IPS-20b (cell line): ENCODE data around the gene PRDX3.

Experiments used
- H3K27ac ChIP-seq: one replicate; pipeline ENCODE4 v1.5.1; 2013; ENCODE audit warnings: low read length
- H3K27me3 ChIP-seq: 2 replicates; pipeline ENCODE4 v1.6.1; 2013; ENCODE audit warnings: mild to moderate bottlenecking, low read length, inconsistent platforms; ENCODE audit not compliant: insufficient read depth
- H3K36me3 ChIP-seq: 2 replicates; pipeline ENCODE4 v1.6.1; 2013; ENCODE audit warnings: low read depth, mild to moderate bottlenecking, inconsistent platforms, low read length, moderate library complexity; ENCODE audit not compliant: insufficient read depth
- H3K4me1 ChIP-seq: 2 replicates; pipeline ENCODE4 v1.6.1; 2013; ENCODE audit warnings: mild to moderate bottlenecking, control low read depth, inconsistent platforms, low read length, moderate library complexity; ENCODE audit not compliant: insufficient read depth
- H3K4me3 ChIP-seq: 2 replicates; pipeline ENCODE4 v1.5.1; 2013; ENCODE audit warnings: mild to moderate bottlenecking, low read length, inconsistent platforms
- H3K9ac ChIP-seq: 2 replicates; pipeline ENCODE4 v1.6.1; 2013; ENCODE audit warnings: low read depth, mild to moderate bottlenecking, inconsistent platforms, low read length, moderate library complexity
- H3K9me3 ChIP-seq: 2 replicates; pipeline ENCODE4 v1.6.1; 2013; ENCODE audit warnings: mild to moderate bottlenecking, low read depth, low read length, inconsistent platforms; ENCODE audit not compliant: insufficient read depth

Gene PRDX3

GRCh38 chr10:119205894-119206602 is 27.4 kb upstream of the PRDX3 start:
- Histone ChIP-seq H3K4me1 (peaks cover 14% of the 10 kb centered on the region; the same call in 1 of the 2 replicates), H3K9me3 (no peaks in the 10 kb centered on the region), H3K27ac (no peak overlapping the region), H3K27me3 (peaks cover 23% of the 10 kb centered on the region), H3K36me3 (no peaks in the 10 kb centered on the region), H3K9ac (peak overlapping the region; percentile 79; the same call in 1 of the 2 replicates), H3K4me3 (peak overlapping the region; percentile 66; the same call in 1 of the 2 replicates)

DNA sequence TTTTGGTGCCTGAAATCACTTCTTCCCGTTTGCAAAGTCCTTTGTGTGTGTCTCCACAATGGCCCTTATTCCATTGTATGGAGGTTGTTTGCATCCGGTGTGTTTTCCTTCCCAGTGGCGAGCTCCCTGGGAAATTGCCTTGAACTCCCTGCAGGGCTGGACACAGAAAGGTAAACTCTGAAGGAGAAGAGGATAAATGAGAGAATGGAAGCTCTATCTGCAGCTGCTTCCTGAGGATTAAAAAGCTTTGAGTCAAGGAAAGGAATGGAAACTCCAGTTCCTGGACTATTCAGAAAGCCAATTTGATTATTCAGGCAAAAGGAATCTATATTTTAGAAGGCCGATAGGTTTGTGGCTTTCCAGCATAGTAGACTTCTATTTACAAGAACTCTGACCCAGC is 24.4 kb upstream of the PRDX3 start:
- no peak overlapping the region for H3K4me3 ChIP-seq
- no peaks in the 10 kb centered on the region for H3K36me3 ChIP-seq
- no peaks in the 10 kb centered on the region for H3K9me3 ChIP-seq
- no peaks in the 10 kb centered on the region for H3K4me1 ChIP-seq
- H3K27ac ChIP-seq, result no peak overlapping the region
- no peak overlapping the region for H3K9ac ChIP-seq
- H3K27me3 ChIP-seq, result peaks cover 12% of the 10 kb centered on the region

GRCh38 chr10:119201233-119201632 is 22.6 kb upstream of the PRDX3 start:
- Histone ChIP-seq H3K4me1 (no peaks in the 10 kb centered on the region), H3K36me3 (no peaks in the 10 kb centered on the region), H3K9me3 (no peaks in the 10 kb centered on the region), H3K27me3 (peaks cover 8% of the 10 kb centered on the region; the same call in 1 of the 2 replicates), H3K4me3 (no peak overlapping the region), H3K27ac (no peak overlapping the region), H3K9ac (no peak overlapping the region)

DNA sequence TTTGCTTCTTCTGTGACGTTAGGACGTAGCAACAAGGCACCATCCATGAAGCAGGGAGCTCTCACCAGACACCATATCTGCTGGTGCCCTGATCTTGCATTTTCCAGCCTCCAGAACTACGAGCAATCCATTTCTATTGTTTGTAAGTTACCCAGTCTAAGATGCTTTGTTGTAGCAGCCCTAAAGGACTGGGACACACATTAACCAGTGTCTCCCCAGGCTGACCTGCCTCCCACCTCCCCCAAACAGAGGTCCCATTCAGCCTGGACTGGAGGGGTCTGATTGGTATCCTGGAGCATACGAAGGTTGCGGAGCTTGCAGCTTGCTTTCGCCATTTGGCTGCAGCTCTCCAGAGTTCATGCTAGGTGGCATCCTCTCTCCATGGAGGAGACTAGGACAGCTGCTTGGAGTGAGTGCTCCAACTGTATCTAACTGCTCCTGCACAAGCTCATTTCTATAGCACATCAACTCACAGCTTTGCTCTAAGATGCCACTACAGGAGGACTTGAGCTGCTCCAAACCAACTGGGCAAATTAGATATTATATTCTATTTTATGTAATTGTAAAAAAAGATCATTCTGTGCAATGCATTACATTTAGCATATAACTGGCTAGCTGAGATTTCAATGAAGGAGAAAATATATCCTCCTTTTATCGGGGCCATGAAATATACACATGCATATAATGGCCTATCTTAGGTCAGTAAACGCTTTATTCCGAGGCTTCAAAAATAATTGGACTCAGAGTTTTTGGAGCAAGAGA is 20.8 kb upstream of the PRDX3 start:
- Histone ChIP-seq H3K9me3 (no peaks in the 10 kb centered on the region), H3K27me3 (peaks cover 8% of the 10 kb centered on the region; the same call in 1 of the 2 replicates), H3K4me1 (no peaks in the 10 kb centered on the region), H3K27ac (no peak overlapping the region), H3K36me3 (no peaks in the 10 kb centered on the region), H3K9ac (no peak overlapping the region), H3K4me3 (no peak overlapping the region)

- H3K36me3 ChIP-seq, result no peaks in the 10 kb centered on the region
- H3K4me1 ChIP-seq, result no peaks in the 10 kb centered on the region
- H3K4me3 ChIP-seq, result no peak overlapping the region
- H3K9me3 ChIP-seq, result no peaks in the 10 kb centered on the region
- peaks cover 8% of the 10 kb centered on the region; the same call in 1 of the 2 replicates for H3K27me3 ChIP-seq
- H3K9ac ChIP-seq, result no peak overlapping the region
- H3K27ac ChIP-seq, result no peak overlapping the region
Measured at GRCh38 chr10:119198438-119198837, 19.8 kb upstream of the PRDX3 start.

DNA sequence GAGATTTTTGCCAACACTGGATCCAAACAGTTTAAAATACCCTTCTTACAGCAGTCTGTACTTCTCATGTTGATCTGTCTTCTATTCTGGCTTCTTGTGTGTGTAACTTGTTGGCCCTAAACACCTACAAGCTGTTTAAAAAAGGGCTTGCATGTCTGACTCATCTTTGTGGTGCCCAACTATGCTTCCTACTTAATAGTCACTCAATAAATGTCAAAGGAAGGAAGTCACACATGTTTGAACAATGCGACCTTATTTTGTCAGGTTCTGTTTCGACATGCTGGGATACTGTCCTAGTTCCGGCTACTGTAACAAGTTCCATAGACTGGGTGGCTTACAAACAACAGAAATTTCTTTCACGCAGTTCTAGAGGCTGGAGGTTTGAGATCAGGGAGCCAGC is 19.3 kb upstream of the PRDX3 start:
- H3K4me1 ChIP-seq, result no peaks in the 10 kb centered on the region
- H3K9ac ChIP-seq, result no peak overlapping the region
- H3K36me3 ChIP-seq, result no peaks in the 10 kb centered on the region
- H3K4me3 ChIP-seq, result no peak overlapping the region
- H3K9me3 ChIP-seq, result no peaks in the 10 kb centered on the region
- peaks cover 8% of the 10 kb centered on the region; the same call in 1 of the 2 replicates for H3K27me3 ChIP-seq
- H3K27ac ChIP-seq, result no peak overlapping the region

GRCh38 chr10:119191881-119192280 is 13.3 kb upstream of the PRDX3 start:
- Histone ChIP-seq H3K36me3 (no peaks in the 10 kb centered on the region), H3K9ac (no peak overlapping the region), H3K27ac (no peak overlapping the region), H3K4me3 (no peak overlapping the region), H3K27me3 (no peaks in the 10 kb centered on the region), H3K9me3 (no peaks in the 10 kb centered on the region), H3K4me1 (no peaks in the 10 kb centered on the region)

- no peak overlapping the region for H3K4me3 ChIP-seq
- no peaks in the 10 kb centered on the region for H3K27me3 ChIP-seq
- H3K36me3 ChIP-seq, result no peaks in the 10 kb centered on the region
- H3K27ac ChIP-seq, result no peak overlapping the region
- no peaks in the 10 kb centered on the region for H3K4me1 ChIP-seq
- H3K9ac ChIP-seq, result no peak overlapping the region
- no peaks in the 10 kb centered on the region for H3K9me3 ChIP-seq
Measured at GRCh38 chr10:119190954-119191785, 12.6 kb upstream of the PRDX3 start.

DNA sequence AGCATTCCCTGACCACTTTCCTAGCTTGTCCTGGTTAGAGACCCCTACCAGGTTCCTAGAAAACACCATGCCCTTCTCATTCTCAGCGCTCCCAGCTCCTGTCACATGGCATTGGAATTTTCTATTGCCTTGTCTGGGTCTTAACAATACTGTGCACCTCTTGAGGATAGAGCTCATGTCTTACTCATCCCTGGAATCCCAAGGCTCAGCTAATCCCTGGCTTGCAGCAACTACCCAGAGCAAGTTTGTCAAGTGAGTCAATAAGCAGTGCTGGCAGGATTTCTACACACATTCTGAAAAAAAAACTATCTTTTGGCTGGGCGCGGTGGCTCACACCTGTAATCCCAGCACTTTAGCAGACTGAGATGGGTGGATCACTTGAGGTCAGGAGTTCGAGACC is 11.7 kb upstream of the PRDX3 start:
- H3K9ac ChIP-seq, result no peak overlapping the region
- no peak overlapping the region for H3K27ac ChIP-seq
- H3K9me3 ChIP-seq, result no peaks in the 10 kb centered on the region
- no peak overlapping the region for H3K4me3 ChIP-seq
- H3K36me3 ChIP-seq, result no peaks in the 10 kb centered on the region
- no peaks in the 10 kb centered on the region for H3K27me3 ChIP-seq
- no peaks in the 10 kb centered on the region for H3K4me1 ChIP-seq

DNA sequence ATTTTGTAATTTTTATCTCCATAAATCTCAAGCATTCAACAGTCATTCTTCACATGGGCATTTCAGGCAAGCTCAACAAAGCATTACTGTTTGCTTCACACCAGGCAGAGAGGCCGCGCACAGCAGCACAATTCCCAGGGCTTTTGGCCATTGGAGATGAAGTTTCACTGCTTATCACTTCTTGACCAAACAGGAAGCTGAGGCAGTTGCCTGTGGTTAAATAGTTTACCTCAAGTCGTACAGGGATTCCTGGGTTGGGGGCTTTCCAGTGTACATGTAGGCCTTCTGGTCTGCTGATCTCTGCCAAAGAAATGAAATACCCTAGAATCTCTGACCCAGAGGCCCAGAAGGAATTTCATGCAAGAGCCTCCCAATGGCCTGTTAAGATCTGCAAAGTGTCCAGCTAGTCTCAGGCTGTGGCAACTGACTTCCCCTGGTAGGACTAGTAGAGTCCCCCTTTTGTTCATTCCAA is 11.2 kb upstream of the PRDX3 start:
- Histone ChIP-seq H3K9ac (no peak overlapping the region), H3K4me3 (no peak overlapping the region), H3K27me3 (no peaks in the 10 kb centered on the region), H3K9me3 (no peaks in the 10 kb centered on the region), H3K27ac (no peak overlapping the region), H3K36me3 (no peaks in the 10 kb centered on the region), H3K4me1 (no peaks in the 10 kb centered on the region)

DNA sequence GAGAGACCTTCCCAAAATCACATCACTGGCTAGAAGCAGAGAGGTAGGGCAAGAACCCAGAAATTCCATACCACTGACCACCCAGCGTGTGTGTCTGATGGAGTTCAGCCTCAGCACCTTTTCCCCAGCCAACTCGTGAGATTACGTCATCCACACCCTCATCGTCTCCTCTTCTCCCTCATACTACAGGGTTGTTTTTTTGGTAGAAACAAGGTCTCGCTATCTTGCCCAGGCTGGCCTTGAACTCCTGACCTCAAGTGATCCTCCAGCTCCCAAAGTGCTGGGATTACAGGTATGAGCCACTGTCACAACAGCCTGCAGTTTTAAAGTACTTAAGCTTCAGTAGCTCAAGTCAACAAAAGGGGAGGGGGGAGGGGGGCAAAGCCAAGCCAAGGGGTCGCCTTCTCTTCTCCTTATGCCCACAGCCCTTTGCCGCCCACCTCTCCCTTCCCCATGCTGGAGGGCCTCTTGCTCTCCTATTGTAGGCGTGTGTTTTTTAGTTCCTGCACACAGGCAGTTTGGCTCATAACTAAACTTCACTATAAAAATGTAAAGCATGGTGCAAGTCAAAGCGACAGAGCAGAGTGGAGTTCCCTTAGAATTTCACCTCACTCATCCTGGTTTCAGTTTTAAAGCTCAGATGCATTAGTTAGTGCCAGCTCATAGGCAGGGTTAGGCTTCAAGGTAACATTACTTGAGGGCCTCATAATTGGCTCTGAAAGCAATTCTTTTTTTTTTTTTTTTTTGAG is 5.2 kb upstream of the PRDX3 start:
- H3K27me3 ChIP-seq, result no peaks in the 10 kb centered on the region
- H3K9ac ChIP-seq, result no peak overlapping the region
- peaks cover 4% of the 10 kb centered on the region; the same call in 1 of the 2 replicates for H3K4me1 ChIP-seq

More for the DNA sequence above, 5.2 kb upstream of the PRDX3 start:
- H3K27ac ChIP-seq, result no peak overlapping the region
- no peaks in the 10 kb centered on the region for H3K36me3 ChIP-seq
- no peaks in the 10 kb centered on the region for H3K9me3 ChIP-seq
- H3K4me3 ChIP-seq, result no peak overlapping the region
